ENCODE data around the gene BLMH. TPM values are rescaled to one million over a fixed set of nuclear protein-coding genes. Genes with fewer than 3 reads are reported as not detected.

BLMH gene
- total RNA-seq, 1 experiment from 2014 or later = 20.7 TPM

- peaks cover 26% of the 10 kb centered on the region for H3K4me1 ChIP-seq (replicated peaks; ENCODE audit: insufficient read depth)
- no peak overlapping the region for H3K4me2 ChIP-seq
- H3K9me2 ChIP-seq (ENCODE audit: insufficient read depth) = no peaks in the 10 kb centered on the region
- POLR2A ChIA-PET (ENCODE audit: unreplicated experiment) = no interaction called here
- no peaks in the 10 kb centered on the region for H3K79me2 ChIP-seq (ENCODE audit: low read depth)
- H3F3A ChIP-seq (ENCODE audit: insufficient read depth, low read depth) = peaks cover 22% of the 10 kb centered on the region; the same call in 1 of the 2 replicates
- H3K36me3 ChIP-seq (ENCODE audit: low read depth) = no peaks in the 10 kb centered on the region
- no peak overlapping the region for H2AFZ ChIP-seq
- intact Hi-C loops (cut with micrococcal nuclease; ENCODE audit: unreplicated experiment) = no loop called here
- BruUV-seq (replicated peaks) = no TSS peak
- no peaks in the 10 kb centered on the region for H3K27me3 ChIP-seq (ENCODE audit: insufficient read depth, low read depth)
- H3K9me3 ChIP-seq (ENCODE audit: insufficient read depth, low read depth) = no peaks in the 10 kb centered on the region
- H3K4me3 ChIP-seq = no peak overlapping the region
- CTCF ChIA-PET = interaction anchor here (0.6 kb wide), 1 partner anchor 508 kb away, joined by 7 read pairs; the partner anchor contains the start of gene CRLF3
- DNase-seq = no peak
- H4K20me1 ChIP-seq (ENCODE audit: insufficient read depth) = no peaks in the 10 kb centered on the region
- no peak overlapping the region for H3K27ac ChIP-seq
- no peak for TF ChIP-seq EZH2 (IDR thresholded peaks at IDR 0.05; ENCODE audit: low read depth)
- TF ChIP-seq, protein P1, sequence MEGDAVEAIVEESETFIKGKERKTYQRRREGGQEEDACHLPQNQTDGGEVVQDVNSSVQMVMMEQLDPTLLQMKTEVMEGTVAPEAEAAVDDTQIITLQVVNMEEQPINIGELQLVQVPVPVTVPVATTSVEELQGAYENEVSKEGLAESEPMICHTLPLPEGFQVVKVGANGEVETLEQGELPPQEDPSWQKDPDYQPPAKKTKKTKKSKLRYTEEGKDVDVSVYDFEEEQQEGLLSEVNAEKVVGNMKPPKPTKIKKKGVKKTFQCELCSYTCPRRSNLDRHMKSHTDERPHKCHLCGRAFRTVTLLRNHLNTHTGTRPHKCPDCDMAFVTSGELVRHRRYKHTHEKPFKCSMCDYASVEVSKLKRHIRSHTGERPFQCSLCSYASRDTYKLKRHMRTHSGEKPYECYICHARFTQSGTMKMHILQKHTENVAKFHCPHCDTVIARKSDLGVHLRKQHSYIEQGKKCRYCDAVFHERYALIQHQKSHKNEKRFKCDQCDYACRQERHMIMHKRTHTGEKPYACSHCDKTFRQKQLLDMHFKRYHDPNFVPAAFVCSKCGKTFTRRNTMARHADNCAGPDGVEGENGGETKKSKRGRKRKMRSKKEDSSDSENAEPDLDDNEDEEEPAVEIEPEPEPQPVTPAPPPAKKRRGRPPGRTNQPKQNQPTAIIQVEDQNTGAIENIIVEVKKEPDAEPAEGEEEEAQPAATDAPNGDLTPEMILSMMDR (conservative IDR thresholded peaks at IDR 0.05) = no peak
Observed at GRCh38 chr17:30316736-30317135, 25.0 kb upstream of the BLMH start.

DNA sequence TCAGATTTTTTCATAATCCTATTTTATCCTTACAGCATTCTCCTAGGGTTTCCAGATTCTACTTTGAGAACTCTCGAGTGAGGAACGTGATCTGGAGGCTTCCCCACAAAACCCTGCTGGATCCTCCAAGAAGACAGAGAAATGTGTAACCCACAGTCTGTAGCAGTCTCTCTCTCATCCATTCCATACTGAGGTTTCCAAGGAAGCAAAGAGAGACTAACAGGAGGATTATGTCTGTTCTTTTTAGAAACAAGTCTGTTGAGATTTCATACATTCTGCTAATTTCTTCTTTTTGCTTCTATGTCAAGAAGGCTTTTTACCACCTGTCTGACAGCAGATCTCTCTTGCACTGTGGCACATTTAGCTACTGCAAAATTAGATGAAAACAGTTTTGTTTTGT is 23.4 kb upstream of the BLMH start:
- POLR2A ChIA-PET (ENCODE audit: unreplicated experiment) = no interaction called here

DNA sequence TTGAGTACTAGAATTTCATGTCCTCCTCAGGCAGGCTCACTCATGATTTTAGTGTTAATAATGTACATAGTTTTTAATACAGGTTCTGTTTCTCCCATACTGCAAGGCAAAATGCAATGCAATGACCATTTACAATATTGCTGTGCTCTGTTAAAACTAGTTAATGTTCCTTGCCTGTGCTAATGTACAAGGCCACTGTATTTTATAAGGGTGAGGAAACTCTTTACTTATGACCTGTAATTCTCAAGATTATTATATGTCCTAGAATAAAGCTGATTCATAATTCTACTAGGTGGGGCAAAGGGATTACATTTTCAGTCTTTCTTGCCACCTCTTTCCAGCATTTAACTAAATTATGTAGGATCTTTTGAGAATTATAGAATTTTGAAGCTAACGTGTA is 22.7 kb upstream of the BLMH start:
- no peaks in the 10 kb centered on the region for H4K20me1 ChIP-seq (ENCODE audit: insufficient read depth)
- H2AFZ ChIP-seq = no peak overlapping the region
- no peaks in the 10 kb centered on the region for H3K27me3 ChIP-seq (ENCODE audit: insufficient read depth, low read depth)
- intact Hi-C loops (cut with micrococcal nuclease; ENCODE audit: unreplicated experiment) = no loop called here
- POLR2A ChIA-PET (ENCODE audit: unreplicated experiment) = no interaction called here
- no TSS peak for BruUV-seq (replicated peaks)
- no peaks in the 10 kb centered on the region for H3K79me2 ChIP-seq (ENCODE audit: low read depth)
- H3K9me2 ChIP-seq (ENCODE audit: insufficient read depth) = no peaks in the 10 kb centered on the region
- H3K4me1 ChIP-seq (replicated peaks; ENCODE audit: insufficient read depth) = peaks cover 14% of the 10 kb centered on the region
- TF ChIP-seq, protein P1 (conservative IDR thresholded peaks at IDR 0.05) = no peak
- H3K36me3 ChIP-seq (ENCODE audit: low read depth) = no peaks in the 10 kb centered on the region
- CTCF ChIA-PET = no interaction called here
- H3K4me2 ChIP-seq = no peak overlapping the region
- 0 out of 2 replicates have a peak, but pooled peaks cover 11% of the 10 kb centered on the region for H3F3A ChIP-seq (ENCODE audit: insufficient read depth, low read depth)
- H3K27ac ChIP-seq = no peak overlapping the region
- no peak for DNase-seq
- no peak overlapping the region for H3K4me3 ChIP-seq
- no peaks in the 10 kb centered on the region for H3K9me3 ChIP-seq (ENCODE audit: insufficient read depth, low read depth)

More for the DNA sequence above, 23.4 kb upstream of the BLMH start:
- CTCF ChIA-PET = no interaction called here
- H3K9me3 ChIP-seq (ENCODE audit: insufficient read depth, low read depth) = no peaks in the 10 kb centered on the region
- H3K9me2 ChIP-seq (ENCODE audit: insufficient read depth) = no peaks in the 10 kb centered on the region
- H3K79me2 ChIP-seq (ENCODE audit: low read depth) = no peaks in the 10 kb centered on the region
- 0 out of 2 replicates have a peak, but pooled peaks cover 11% of the 10 kb centered on the region for H3F3A ChIP-seq (ENCODE audit: insufficient read depth, low read depth)
- H2AFZ ChIP-seq = no peak overlapping the region
- peaks cover 14% of the 10 kb centered on the region for H3K4me1 ChIP-seq (replicated peaks; ENCODE audit: insufficient read depth)
- intact Hi-C loops (cut with micrococcal nuclease; ENCODE audit: unreplicated experiment) = no loop called here
- TF ChIP-seq, protein P1 (conservative IDR thresholded peaks at IDR 0.05) = no peak
- no peak for TF ChIP-seq EZH2 (IDR thresholded peaks at IDR 0.05; ENCODE audit: low read depth)
- no peaks in the 10 kb centered on the region for H3K36me3 ChIP-seq (ENCODE audit: low read depth)
- H3K27me3 ChIP-seq (ENCODE audit: insufficient read depth, low read depth) = no peaks in the 10 kb centered on the region
- no peak overlapping the region for H3K27ac ChIP-seq
- no peak overlapping the region for H3K4me3 ChIP-seq
- no peak overlapping the region for H3K4me2 ChIP-seq
- no TSS peak for BruUV-seq (replicated peaks)
- no peak for DNase-seq
- no peaks in the 10 kb centered on the region for H4K20me1 ChIP-seq (ENCODE audit: insufficient read depth)

Data from PC-9 (cell line).